GM12878 (cell line): ENCODE data around the gene NF1. TPM values are rescaled to one million over a fixed set of nuclear protein-coding genes. Genes with fewer than 3 reads are reported as not detected.
"Not testable (repeated sequence)": the region's sequence is repeated elsewhere in the genome, so short reads cannot be mapped to it uniquely, and the experiment has no call there.

Experiments used
- ATAC-seq: fragments of 200-7000 bp; cut with Tn5 transposase; 3 replicates; pipeline ENCODE4 v1.9.1; 2020; ENCODE audit warnings: mild to moderate bottlenecking, moderate library complexity
- BruUV-seq: library from RNA; stranded (reverse); fragments of 400-500 nt; replicated peaks from 2 replicates; lab custom pipeline; 2021; lab: Mats Ljungman, UMichigan
- CTCF ChIA-PET: fragments of 300-600 bp; sonication (Branson Sonifier 250); formaldehyde crosslinking; extraction: SDS; loops from one replicate; lab custom pipeline; 2021; ENCODE audit warnings: inconsistent platforms; lab: Yijun Ruan, JAX
- POLR2A ChIA-PET: fragments of 350-600 bp; formaldehyde crosslinking; extraction: SDS; loops from one replicate; lab custom pipeline; 2021; ENCODE audit warnings: inconsistent platforms; lab: Charles Lee
- RAD21 ChIA-PET: fragments of 300-600 bp; sonication (Branson Sonifier 250); formaldehyde crosslinking; loops from one replicate; lab custom pipeline; 2023; ENCODE audit warnings: antibody characterized with exemption; ENCODE audit not compliant: unreplicated experiment; lab: Charles Lee
- SMC1A ChIA-PET: fragments of 300-600 bp; sonication (Branson Sonifier 250); formaldehyde crosslinking; loops from one replicate; lab custom pipeline; 2023; ENCODE audit not compliant: unreplicated experiment, uncharacterized antibody; lab: Charles Lee
- DNase-seq: peaks from one replicate; pipeline ENCODE4 v3.0.0-alpha.2; 2011; ENCODE audit warnings: low read depth, low spot score
- FAIRE-seq: peaks from 3 replicates; lab custom pipeline; 2011; peaks lifted over from hg19 to GRCh38; lab: Jason Lieb, UNC
- H2AFZ ChIP-seq: 2 replicates; pipeline ENCODE4 v1.6.0; 2011; ENCODE audit warnings: low read depth, low read length, control low read depth; ENCODE audit not compliant: control insufficient read depth
- H3K27ac ChIP-seq: 2 replicates; pipeline ENCODE4 v1.5.1; 2011; ENCODE audit warnings: control low read depth; ENCODE audit not compliant: control insufficient read depth, insufficient read depth
- H3K27me3 ChIP-seq, 2 experiments: replicated peaks in 1 of 2; 2 replicates each; pipeline versions ENCODE4 v1.6.0 to v1.6.1; 2011; ENCODE audit warnings: low read length in 1 of 2; ENCODE audit not compliant: control insufficient read depth in 2 of 2, insufficient read depth in 2 of 2
- H3K36me3 ChIP-seq, 2 experiments: 2 replicates each; pipeline ENCODE4 v1.5.1; 2011; ENCODE audit warnings: low read length in 1 of 2; ENCODE audit not compliant: control insufficient read depth in 2 of 2, insufficient read depth in 2 of 2
- H3K4me1 ChIP-seq: 2 replicates; pipeline ENCODE4 v1.6.1; 2011; ENCODE audit warnings: mild to moderate bottlenecking, low read length, moderate library complexity, mixed read lengths; ENCODE audit not compliant: control insufficient read depth, insufficient read depth
- H3K4me2 ChIP-seq: 2 replicates; pipeline ENCODE4 v1.6.0; 2011; ENCODE audit warnings: control low read depth; ENCODE audit not compliant: control insufficient read depth, insufficient read depth
- H3K4me3 ChIP-seq: fragments of 200-600 bp; sonication (generic); 2 replicates; pipeline ENCODE4 v1.5.1; 2016
- H3K79me2 ChIP-seq: 2 replicates; pipeline ENCODE4 v1.6.0; 2011; ENCODE audit warnings: low read length; ENCODE audit not compliant: control insufficient read depth, insufficient read depth
- H3K9ac ChIP-seq: 2 replicates; pipeline ENCODE4 v1.8.0; 2011; ENCODE audit warnings: low read length, control low read depth, mixed read lengths; ENCODE audit not compliant: control insufficient read depth, insufficient read depth
- H3K9me3 ChIP-seq: replicated peaks from 3 replicates; pipeline ENCODE4 v1.5.1; 2011; ENCODE audit warnings: mild to moderate bottlenecking, low read length; ENCODE audit not compliant: control insufficient read depth, insufficient read depth
- H4K20me1 ChIP-seq: 2 replicates; pipeline ENCODE4 v1.6.0; 2011; ENCODE audit not compliant: control insufficient read depth, insufficient read depth
- CBFB ChIP-seq: IDR thresholded peaks from 2 replicates; pipeline ENCODE4 v1.6.1; 2016; ENCODE audit warnings: antibody characterized with exemption, low read depth
- ETV6 ChIP-seq, 2 experiments: fragments of 450-650 bp in 1 of 2; IDR thresholded peaks in 1 of 2; conservative IDR thresholded peaks in 1 of 2; 2 replicates each; pipeline ENCODE4 v1.6.1; 2014; ENCODE audit warnings: antibody characterized with exemption in 1 of 2, borderline replicate concordance in 1 of 2, low read depth in 1 of 2, mild to moderate bottlenecking in 1 of 2, moderate library complexity in 1 of 2
- JUNB ChIP-seq: IDR thresholded peaks from 2 replicates; pipeline ENCODE4 v1.6.1; 2016; ENCODE audit warnings: antibody characterized with exemption, mild to moderate bottlenecking
- POLR2AphosphoS2 ChIP-seq: IDR thresholded peaks from 2 replicates; pipeline ENCODE4 v1.6.1; 2011; ENCODE audit warnings: low read depth, mild to moderate bottlenecking, low read length, improper control_type of control experiment, moderate library complexity
- SRF ChIP-seq, 2 experiments: IDR thresholded peaks; 2 replicates each; pipeline ENCODE4 v1.6.1; 2011; ENCODE audit warnings: low read depth in 2 of 2, low read length in 2 of 2, mild to moderate bottlenecking in 1 of 2, moderate library complexity in 1 of 2
- WGBS: methylation state at CpG from one replicate; pipeline ENCODE4 v1.1.6; 2016; ENCODE audit warnings: low lambda C conversion rate; ENCODE audit not compliant: insufficient replicate concordance, insufficient coverage; ENCODE audit errors: missing lambda C conversion rate; 5-methylcytosine and 5-hydroxymethylcytosine counted together
- in situ Hi-C: fragments of 300-500 bp; cut with MboI; formaldehyde crosslinking; loops from 9 replicates; pipeline ENCODE4 v1.14.3; 2018; ENCODE audit warnings: mixed read lengths
- intact Hi-C: fragments of 100-400 bp; cut with micrococcal nuclease; formaldehyde crosslinking; loops from one replicate; pipeline ENCODE4 v1.14.2; 2022; ENCODE audit not compliant: unreplicated experiment
- polyA plus RNA-seq, 11 experiments: library from polyadenylated mRNA; depleted of rRNA in 4 of 11; unstranded in 6 of 11; stranded (reverse) in 5 of 11; fragments of >200 nt; fragmentation: Nextera tagmentation in 4 of 11; fragmentation: Illumina TruSeq in 1 of 11; extraction: Ambion mirVana in 4 of 11; extraction: Trizol in 1 of 11; gene quantifications; 1 replicate in 1 of 11; 2 replicates in 10 of 11; pipeline versions ENCODE4 v1.2.1 to v1.2.3, GENCODE V29; 2011 to 2016; ENCODE audit warnings: inconsistent platforms in 2 of 11, missing spikeins in 2 of 11, low read depth in 1 of 11
- total RNA-seq, 4 experiments: library from RNA; depleted of rRNA in 3 of 4; stranded (reverse); fragments of >200 nt in 3 of 4; fragmentation: Illumina TruSeq in 1 of 4; extraction: Trizol in 1 of 4; gene quantifications; 2 replicates each; pipeline versions ENCODE4 v1.2.1 to v1.2.3, GENCODE V29; 2013 to 2021

Gene NF1
- total and polyA plus RNA-seq, 10 of the 15 experiments (the other 5 are each of a cell fraction or from before 2014, with no cell fraction given), result 2.5 to 31.8 (median 16.6) TPM

DNA sequence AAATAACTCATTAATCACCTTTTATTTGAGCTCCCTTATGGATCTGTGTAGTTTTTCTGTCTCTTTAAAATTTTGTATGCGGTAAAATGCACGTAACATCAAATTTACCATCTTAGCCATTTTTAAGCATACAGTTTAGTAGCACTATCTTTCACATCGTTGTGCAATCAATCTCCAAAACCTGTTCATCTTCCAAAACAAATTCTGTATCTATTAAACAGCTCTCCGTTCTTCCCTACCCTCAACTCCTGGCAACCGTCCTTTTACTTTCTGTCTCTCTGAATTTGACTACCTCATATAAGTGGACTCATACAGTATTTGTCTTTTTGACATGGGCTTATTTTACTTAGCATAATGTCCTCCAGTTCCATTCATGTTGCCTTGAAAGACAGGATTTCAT is 100.5 kb downstream of the NF1 start (continued):
- TF ChIP-seq POLR2AphosphoS2 (no peak), JUNB (no peak)

DNA sequence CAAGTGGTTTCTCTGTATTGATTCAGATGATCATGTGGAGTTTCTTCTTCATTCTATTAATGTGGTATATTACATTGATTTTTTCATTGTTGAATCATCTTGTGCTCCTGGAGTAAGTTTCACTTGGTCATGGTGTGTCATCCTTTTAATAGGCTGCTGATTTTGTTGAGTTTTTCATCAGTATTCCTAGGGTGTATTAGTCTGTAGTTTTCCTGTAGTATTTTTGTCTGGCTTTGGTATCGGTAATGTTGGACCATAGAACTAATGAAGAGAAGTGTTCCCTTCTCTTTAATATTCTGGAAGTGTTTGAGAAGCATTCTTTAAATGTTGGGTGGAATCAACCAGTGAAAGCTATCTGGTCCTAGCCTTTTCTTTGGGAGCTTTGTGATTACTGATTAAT is 103.2 kb downstream of the NF1 start:
- H3K9ac ChIP-seq, result no peak overlapping the region
- no peaks in the 10 kb centered on the region for H3K4me1 ChIP-seq
- WGBS, result 93% methylated on average over 1 of the region's 1 CpG
- TF ChIP-seq CBFB (no peak), ETV6 (conservative IDR thresholded peaks at IDR 0.05 in 1 of 2, IDR thresholded peaks at IDR 0.05 in 1 of 2; ENCODE audit: borderline replicate concordance in 1 of 2, low read depth in 1 of 2) (no peak), SRF (IDR thresholded peaks at IDR 0.05; ENCODE audit: low read depth in 2 of 2, low read length in 2 of 2) (no peak)
- TF ChIP-seq, all 136 proteins: peak for 0
- in situ Hi-C loops (no loop called here), intact Hi-C loops (no loop called here)
- no peak for ATAC-seq
- Histone ChIP-seq H2AFZ (no peak overlapping the region), H4K20me1 (no peaks in the 10 kb centered on the region), H3K36me3 (peaks cover 0 to 3% of the 10 kb centered on the region in 2 experiments; a peak in 1 of 4 replicates), H3K79me2 (no peaks in the 10 kb centered on the region), H3K4me2 (no peak overlapping the region), H3K27me3 (no peaks in the 10 kb centered on the region), H3K4me3 (no peak overlapping the region), H3K9me3 (no peaks in the 10 kb centered on the region; the same call in 2 of the 3 replicates), H3K27ac (no peak overlapping the region)
- SMC1A ChIA-PET, result interaction anchor here (0.6 to 1.2 kb wide), 5 partner anchors 11 to 294 kb away, joined by 3 to 5 read pairs (median 4); no protein-coding TSS in a partner anchor
- no peak for DNase-seq
- POLR2A ChIA-PET, result interaction anchor here (0.9 kb wide), 1 partner anchor 106 kb away, joined by 5 read pairs; no protein-coding TSS in a partner anchor
- CTCF ChIA-PET, result interaction anchor here (0.7 to 3.8 kb wide), 4 partner anchors 12 to 101 kb away, joined by 3 to 20 read pairs (median 6); no protein-coding TSS in a partner anchor
- RAD21 ChIA-PET, result no interaction called here
- no TSS peak for BruUV-seq
- no peak for FAIRE-seq

DNA sequence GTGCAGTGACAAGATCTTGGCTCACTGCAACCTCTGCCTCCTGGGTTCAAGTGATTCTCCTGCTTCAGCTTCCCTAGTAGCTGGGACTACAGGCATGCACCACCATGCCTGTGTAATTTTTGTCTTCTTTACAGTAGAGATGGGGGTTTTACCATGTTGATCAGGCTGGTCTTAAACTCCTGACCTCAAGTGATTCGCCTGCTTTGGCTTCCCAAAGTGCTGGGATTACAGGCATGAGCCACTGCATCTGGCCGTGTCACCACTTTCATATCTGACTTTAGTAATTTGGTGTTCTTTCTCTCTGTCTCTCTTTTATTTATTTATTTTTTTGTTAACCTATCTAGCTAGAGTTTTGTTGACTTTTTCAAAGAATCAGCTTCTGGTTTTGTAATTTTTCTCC is 103.9 kb downstream of the NF1 start:
- ChIA-PET SMC1A (interaction anchor here (0.8 to 1.2 kb wide), 4 partner anchors 9 to 17 kb away, joined by 3 to 4 read pairs (median 4); no protein-coding TSS in a partner anchor), CTCF (interaction anchor here (2.5 to 3.8 kb wide), 2 partner anchors 11 to 18 kb away, joined by 8 to 20 read pairs; no protein-coding TSS in a partner anchor)
- DNase-seq, H3K4me1 ChIP-seq, H3K4me2 ChIP-seq, in situ Hi-C loops, ATAC-seq, H3K27me3 ChIP-seq, H4K20me1 ChIP-seq, H3K79me2 ChIP-seq, H3K9me3 ChIP-seq, H2AFZ ChIP-seq, POLR2A ChIA-PET, H3K27ac ChIP-seq, H3K9ac ChIP-seq, BruUV-seq, H3K4me3 ChIP-seq, intact Hi-C loops, H3K36me3 ChIP-seq, FAIRE-seq, RAD21 ChIA-PET: not testable (repeated sequence)
- 42% methylated on average over 2 of the region's 2 CpGs for WGBS
